Liver (tissue), 9 donors: ENCODE results near the gene ARHGAP10. TPM values are rescaled to one million over a fixed set of nuclear protein-coding genes. Genes with fewer than 3 reads are reported as not detected.

Source experiments
- DNase-seq: peaks from one replicate; pipeline ENCODE4 v3.0.0-alpha.2; 2017; ENCODE audit warnings: low spot score
- H3K27ac ChIP-seq, 2 donors: one replicate each; pipeline ENCODE4 v1.7.0; 2013; ENCODE audit warnings: inconsistent platforms in 2 of 2, low read length in 2 of 2, control low read depth in 1 of 2, low read depth in 1 of 2, mild to moderate bottlenecking in 1 of 2
- H3K27me3 ChIP-seq, 4 donors: one replicate each; pipeline versions ENCODE4 v1.6.1 to v1.7.0; 2013; ENCODE audit warnings: low read length in 3 of 4, inconsistent platforms in 1 of 4, mild to moderate bottlenecking in 1 of 4, moderate library complexity in 1 of 4; ENCODE audit not compliant: control insufficient read depth in 4 of 4, insufficient read depth in 4 of 4
- H3K36me3 ChIP-seq, 4 donors: one replicate each; pipeline versions ENCODE4 v1.6.1 to v1.7.0; 2013; ENCODE audit warnings: low read length in 3 of 4, mild to moderate bottlenecking in 3 of 4, low read depth in 1 of 4, moderate library complexity in 1 of 4; ENCODE audit not compliant: control insufficient read depth in 4 of 4, insufficient read depth in 3 of 4
- H3K4me1 ChIP-seq, 4 donors: one replicate each; pipeline versions ENCODE4 v1.6.1 to v1.7.0; 2013; ENCODE audit warnings: low read length in 3 of 4, mild to moderate bottlenecking in 3 of 4, moderate library complexity in 1 of 4; ENCODE audit not compliant: control insufficient read depth in 4 of 4, insufficient read depth in 4 of 4
- H3K4me3 ChIP-seq, 3 donors: one replicate each; pipeline versions ENCODE4 v1.6.1 to v1.7.0; 2013; ENCODE audit warnings: low read length in 3 of 3, control low read depth in 1 of 3, low read depth in 1 of 3, mild to moderate bottlenecking in 1 of 3
- H3K9ac ChIP-seq, 2 donors: one replicate each; pipeline ENCODE4 v1.7.0; 2013; ENCODE audit warnings: low read length in 2 of 2, mild to moderate bottlenecking in 2 of 2, moderate library complexity in 2 of 2, control low read depth in 1 of 2, low read depth in 1 of 2
- H3K9me3 ChIP-seq, 4 donors: one replicate each; pipeline versions ENCODE4 v1.6.1 to v1.7.0; 2013; ENCODE audit warnings: low read length in 3 of 4; ENCODE audit not compliant: control insufficient read depth in 4 of 4
- EGR1 ChIP-seq, 2 donors: IDR thresholded peaks; 2 replicates each; pipeline ENCODE4 v1.6.1; 2016 to 2018; ENCODE audit warnings: antibody characterized with exemption in 2 of 2, low read depth in 2 of 2
- FOXA1 ChIP-seq: IDR thresholded peaks from 2 replicates; pipeline ENCODE4 v1.6.1; 2016; ENCODE audit warnings: antibody characterized with exemption
- FOXA2 ChIP-seq: IDR thresholded peaks from 2 replicates; pipeline ENCODE4 v1.6.1; 2016; ENCODE audit warnings: antibody characterized with exemption
- GABPA ChIP-seq, 2 donors: IDR thresholded peaks in 1 of 2; conservative IDR thresholded peaks in 1 of 2; 2 replicates each; pipeline ENCODE4 v1.6.1; 2016; ENCODE audit warnings: antibody characterized with exemption in 2 of 2, mild to moderate bottlenecking in 1 of 2, moderate library complexity in 1 of 2
- HNF4A ChIP-seq, 2 donors: conservative IDR thresholded peaks; 2 replicates each; pipeline ENCODE4 v1.6.1; 2016; ENCODE audit warnings: antibody characterized with exemption in 2 of 2, mild to moderate bottlenecking in 2 of 2
- HNF4G ChIP-seq: IDR thresholded peaks from 2 replicates; pipeline ENCODE4 v1.6.1; 2016; ENCODE audit warnings: antibody characterized with exemption
- JUND ChIP-seq, 2 donors: IDR thresholded peaks; 2 replicates each; pipeline ENCODE4 v1.6.1; 2016; ENCODE audit warnings: antibody characterized with exemption in 2 of 2
- RAD21 ChIP-seq, 2 donors: IDR thresholded peaks; 2 replicates each; pipeline ENCODE4 v1.6.1; 2016; ENCODE audit warnings: antibody characterized with exemption in 2 of 2, mild to moderate bottlenecking in 2 of 2
- REST ChIP-seq: IDR thresholded peaks from 2 replicates; pipeline ENCODE4 v1.6.1; 2016; ENCODE audit warnings: antibody characterized with exemption, mild to moderate bottlenecking
- RXRA ChIP-seq, 2 donors: IDR thresholded peaks; 2 replicates each; pipeline ENCODE4 v1.6.1; 2017 to 2018; ENCODE audit warnings: antibody characterized with exemption in 2 of 2, mild to moderate bottlenecking in 1 of 2
- SP1 ChIP-seq: IDR thresholded peaks from 2 replicates; pipeline ENCODE4 v1.6.1; 2018; ENCODE audit warnings: antibody characterized with exemption, mild to moderate bottlenecking
- YY1 ChIP-seq: IDR thresholded peaks from 2 replicates; pipeline ENCODE4 v1.6.1; 2016; ENCODE audit warnings: antibody characterized with exemption, mild to moderate bottlenecking
- whole genome bisulfite sequencing: extraction: QIAGEN DNeasy Blood & Tissue Kit; methylation state at CpG from one replicate; pipeline ENCODE4 v1.1.7; 2013; 5-methylcytosine and 5-hydroxymethylcytosine counted together
- polyA plus RNA-seq, 2 donors: library from polyadenylated mRNA; stranded (reverse) in 1 of 2; unstranded in 1 of 2; fragments of 200-250 nt in 1 of 2; fragments of >200 nt in 1 of 2; fragmentation: Nextera tagmentation in 1 of 2; extraction: Ambion mirVana in 1 of 2; gene quantifications; one replicate each; pipeline versions ENCODE4 v1.2.1 to v1.2.3, GENCODE V29; 2013 to 2015
- total RNA-seq, 2 donors: library from RNA; depleted of rRNA; stranded (reverse); fragments of >200 nt; gene quantifications; one replicate each; pipeline ENCODE4 v1.2.3, GENCODE V29; 2014
- TF ChIP-seq, protein P1 (sequence below): fragments of 150-350 bp; IDR thresholded peaks from 2 replicates; pipeline ENCODE4 v1.5.1; 2017; ENCODE audit warnings: improper control_type of control experiment, low read depth, low read length; ENCODE audit not compliant: missing input control
- TF ChIP-seq, protein P2 (sequence below): IDR thresholded peaks from 2 replicates; pipeline ENCODE4 v1.6.1; 2016; ENCODE audit warnings: antibody characterized with exemption
- TF ChIP-seq, protein P3 (sequence below): IDR thresholded peaks from 2 replicates; pipeline ENCODE4 v1.6.1; 2016; ENCODE audit warnings: antibody characterized with exemption
- donor health status: healthy.
- donor health status: healthy.
- donor health status: healthy.
- donor health status: healthy.
- donor health status: healthy.

ARHGAP10 gene
- total and polyA plus RNA-seq, 4 donors: 1.5 to 13.0 (median 4.3) TPM

- TF ChIP-seq, protein P1, sequence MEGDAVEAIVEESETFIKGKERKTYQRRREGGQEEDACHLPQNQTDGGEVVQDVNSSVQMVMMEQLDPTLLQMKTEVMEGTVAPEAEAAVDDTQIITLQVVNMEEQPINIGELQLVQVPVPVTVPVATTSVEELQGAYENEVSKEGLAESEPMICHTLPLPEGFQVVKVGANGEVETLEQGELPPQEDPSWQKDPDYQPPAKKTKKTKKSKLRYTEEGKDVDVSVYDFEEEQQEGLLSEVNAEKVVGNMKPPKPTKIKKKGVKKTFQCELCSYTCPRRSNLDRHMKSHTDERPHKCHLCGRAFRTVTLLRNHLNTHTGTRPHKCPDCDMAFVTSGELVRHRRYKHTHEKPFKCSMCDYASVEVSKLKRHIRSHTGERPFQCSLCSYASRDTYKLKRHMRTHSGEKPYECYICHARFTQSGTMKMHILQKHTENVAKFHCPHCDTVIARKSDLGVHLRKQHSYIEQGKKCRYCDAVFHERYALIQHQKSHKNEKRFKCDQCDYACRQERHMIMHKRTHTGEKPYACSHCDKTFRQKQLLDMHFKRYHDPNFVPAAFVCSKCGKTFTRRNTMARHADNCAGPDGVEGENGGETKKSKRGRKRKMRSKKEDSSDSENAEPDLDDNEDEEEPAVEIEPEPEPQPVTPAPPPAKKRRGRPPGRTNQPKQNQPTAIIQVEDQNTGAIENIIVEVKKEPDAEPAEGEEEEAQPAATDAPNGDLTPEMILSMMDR: no peak
- peak; percentile 80 to 82 for TF ChIP-seq HNF4A (conservative IDR thresholded peaks at IDR 0.05)
- TF ChIP-seq RXRA (IDR thresholded peaks at IDR 0.05): peak in 1 of 2 donors; percentile 7
- H3K4me3 ChIP-seq: no peak overlapping the region
- peaks cover 0 to 14% (median 7%) of the 10 kb centered on the region in 4 donors for H3K36me3 ChIP-seq
- H3K27ac ChIP-seq: no peak overlapping the region
- H3K4me1 ChIP-seq: peaks cover 0 to 11% (median 8%) of the 10 kb centered on the region in 4 donors
- DNase-seq: no peak
- H3K27me3 ChIP-seq: no peaks in the 10 kb centered on the region
- WGBS: 68% methylated on average over 3 of the region's 3 CpGs
- H3K9ac ChIP-seq: no peak overlapping the region
- H3K9me3 ChIP-seq: no peaks in the 10 kb centered on the region
These were observed 378.3 kb downstream of the ARHGAP10 start for GRCh38 chr4:148110169-148110568.

- Histone ChIP-seq H3K4me3 (no peak overlapping the region), H3K27ac (no peak overlapping the region), H3K9me3 (no peaks in the 10 kb centered on the region), H3K27me3 (no peaks in the 10 kb centered on the region), H3K9ac (no peak overlapping the region), H3K36me3 (peaks cover 0 to 13% (median 7%) of the 10 kb centered on the region in 4 donors), H3K4me1 (peaks cover 0 to 17% (median 10%) of the 10 kb centered on the region in 4 donors)
- 91% methylated on average over 4 of the region's 4 CpGs for WGBS
- TF ChIP-seq FOXA2 (no peak), EGR1 (IDR thresholded peaks at IDR 0.05; ENCODE audit: low read depth in 2 of 2) (no peak), YY1 (no peak), FOXA1 (no peak), HNF4A (conservative IDR thresholded peaks at IDR 0.05) (no peak), SP1 (no peak), JUND (IDR thresholded peaks at IDR 0.05) (no peak), GABPA (IDR thresholded peaks at IDR 0.05 in 1 of 2, conservative IDR thresholded peaks at IDR 0.05 in 1 of 2) (no peak)
- TF ChIP-seq, protein P2, sequence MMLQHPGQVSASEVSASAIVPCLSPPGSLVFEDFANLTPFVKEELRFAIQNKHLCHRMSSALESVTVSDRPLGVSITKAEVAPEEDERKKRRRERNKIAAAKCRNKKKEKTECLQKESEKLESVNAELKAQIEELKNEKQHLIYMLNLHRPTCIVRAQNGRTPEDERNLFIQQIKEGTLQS: no peak
- DNase-seq: no peak
These were observed 380.5 kb downstream of the ARHGAP10 start for GRCh38 chr4:148112231-148112982.

DNA sequence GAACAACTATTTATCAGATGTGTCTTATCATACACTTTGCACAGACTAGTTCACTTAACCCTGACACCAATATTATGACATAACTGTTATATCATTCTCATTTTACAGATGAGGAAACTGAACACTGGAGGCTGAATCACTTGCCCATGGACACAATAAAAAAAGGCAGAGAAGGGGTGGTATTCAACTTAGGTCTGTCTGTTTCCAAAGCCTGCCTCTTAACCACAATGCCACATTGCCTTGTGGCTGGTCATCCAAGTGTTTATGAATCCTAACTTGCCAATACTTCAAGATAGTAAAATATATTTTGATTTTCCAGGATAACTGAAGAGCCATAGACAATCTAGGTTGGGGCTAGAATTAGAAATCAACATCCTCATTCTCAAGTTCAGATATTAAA is 382.5 kb downstream of the ARHGAP10 start:
- H3K9me3 ChIP-seq: no peaks in the 10 kb centered on the region
- H3K4me3 ChIP-seq: no peak overlapping the region
- peaks cover 0 to 15% (median 11%) of the 10 kb centered on the region in 4 donors for H3K36me3 ChIP-seq
- no peak overlapping the region for H3K27ac ChIP-seq
- peaks cover 0 to 10% (median 4%) of the 10 kb centered on the region in 4 donors for H3K4me1 ChIP-seq
- no peak overlapping the region for H3K9ac ChIP-seq
- H3K27me3 ChIP-seq: no peaks in the 10 kb centered on the region
- no peak for DNase-seq
- TF ChIP-seq RAD21 (IDR thresholded peaks at IDR 0.05) (no peak), YY1 (no peak), FOXA2 (no peak), HNF4G (no peak), EGR1 (IDR thresholded peaks at IDR 0.05; ENCODE audit: low read depth in 2 of 2) (no peak), REST (no peak), RXRA (IDR thresholded peaks at IDR 0.05) (no peak), SP1 (no peak), JUND (IDR thresholded peaks at IDR 0.05) (no peak), GABPA (IDR thresholded peaks at IDR 0.05 in 1 of 2, conservative IDR thresholded peaks at IDR 0.05 in 1 of 2) (no peak), HNF4A (conservative IDR thresholded peaks at IDR 0.05) (no peak), FOXA1 (no peak)
- TF ChIP-seq, protein P2: no peak
- TF ChIP-seq, protein P3, sequence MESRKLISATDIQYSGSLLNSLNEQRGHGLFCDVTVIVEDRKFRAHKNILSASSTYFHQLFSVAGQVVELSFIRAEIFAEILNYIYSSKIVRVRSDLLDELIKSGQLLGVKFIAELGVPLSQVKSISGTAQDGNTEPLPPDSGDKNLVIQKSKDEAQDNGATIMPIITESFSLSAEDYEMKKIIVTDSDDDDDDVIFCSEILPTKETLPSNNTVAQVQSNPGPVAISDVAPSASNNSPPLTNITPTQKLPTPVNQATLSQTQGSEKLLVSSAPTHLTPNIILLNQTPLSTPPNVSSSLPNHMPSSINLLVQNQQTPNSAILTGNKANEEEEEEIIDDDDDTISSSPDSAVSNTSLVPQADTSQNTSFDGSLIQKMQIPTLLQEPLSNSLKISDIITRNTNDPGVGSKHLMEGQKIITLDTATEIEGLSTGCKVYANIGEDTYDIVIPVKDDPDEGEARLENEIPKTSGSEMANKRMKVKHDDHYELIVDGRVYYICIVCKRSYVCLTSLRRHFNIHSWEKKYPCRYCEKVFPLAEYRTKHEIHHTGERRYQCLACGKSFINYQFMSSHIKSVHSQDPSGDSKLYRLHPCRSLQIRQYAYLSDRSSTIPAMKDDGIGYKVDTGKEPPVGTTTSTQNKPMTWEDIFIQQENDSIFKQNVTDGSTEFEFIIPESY: no peak
- TF ChIP-seq, protein P1: no peak
